ENCODE results near the gene GRIP2. TPM values are rescaled to one million over a fixed set of nuclear protein-coding genes. Genes with fewer than 3 reads are reported as not detected.

GRIP2 gene
- total RNA-seq, 2 experiments from 2014 or later, result not detected

DNA sequence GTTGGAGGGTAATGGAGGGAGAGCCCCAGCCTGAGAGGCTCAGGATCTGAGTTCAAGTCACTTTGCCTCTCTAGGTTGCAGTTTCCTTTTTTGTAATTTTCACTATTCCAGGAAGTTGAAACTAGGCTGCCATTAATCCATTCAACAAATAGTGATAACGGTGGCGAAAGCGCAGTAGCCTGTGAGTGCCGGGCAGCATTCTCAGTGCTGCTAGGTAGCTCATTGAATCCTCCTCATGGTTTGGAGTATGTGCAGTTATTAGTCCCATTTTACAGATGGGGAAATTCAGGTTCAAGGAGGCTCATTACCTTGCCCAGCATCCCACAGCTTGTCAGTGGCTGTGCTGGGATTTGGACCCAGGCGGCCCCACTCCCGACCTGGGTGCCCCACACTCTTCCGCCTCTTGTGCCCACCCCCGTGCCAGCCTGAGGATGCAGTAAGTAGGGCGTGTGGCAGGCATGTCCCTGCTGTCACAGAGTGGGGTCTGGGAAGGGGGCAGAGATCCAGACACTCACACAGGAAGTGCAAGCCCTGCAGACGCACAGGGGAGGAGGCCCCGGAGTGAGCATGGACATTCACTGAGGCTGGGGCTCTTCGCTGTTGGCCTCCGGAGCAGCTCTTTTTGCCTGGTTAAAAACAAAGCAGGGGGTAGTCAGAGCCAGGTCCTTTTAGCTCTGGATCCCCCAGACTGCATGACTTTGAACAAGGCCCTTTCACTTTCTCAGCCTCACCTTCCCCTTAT, 79.0 kb downstream of the GRIP2 start:
- Mint-ChIP-seq H3K4me1 (peaks cover 17% of the 10 kb centered on the region), H3K9me3 (no peaks in the 10 kb centered on the region), H3K27me3 (no peaks in the 10 kb centered on the region), H3K36me3 (peaks cover 14% of the 10 kb centered on the region), H3K4me3 (no peak overlapping the region), H3K27ac (peak overlapping the region; percentile 54)
- DNase-seq, result no peak

DNA sequence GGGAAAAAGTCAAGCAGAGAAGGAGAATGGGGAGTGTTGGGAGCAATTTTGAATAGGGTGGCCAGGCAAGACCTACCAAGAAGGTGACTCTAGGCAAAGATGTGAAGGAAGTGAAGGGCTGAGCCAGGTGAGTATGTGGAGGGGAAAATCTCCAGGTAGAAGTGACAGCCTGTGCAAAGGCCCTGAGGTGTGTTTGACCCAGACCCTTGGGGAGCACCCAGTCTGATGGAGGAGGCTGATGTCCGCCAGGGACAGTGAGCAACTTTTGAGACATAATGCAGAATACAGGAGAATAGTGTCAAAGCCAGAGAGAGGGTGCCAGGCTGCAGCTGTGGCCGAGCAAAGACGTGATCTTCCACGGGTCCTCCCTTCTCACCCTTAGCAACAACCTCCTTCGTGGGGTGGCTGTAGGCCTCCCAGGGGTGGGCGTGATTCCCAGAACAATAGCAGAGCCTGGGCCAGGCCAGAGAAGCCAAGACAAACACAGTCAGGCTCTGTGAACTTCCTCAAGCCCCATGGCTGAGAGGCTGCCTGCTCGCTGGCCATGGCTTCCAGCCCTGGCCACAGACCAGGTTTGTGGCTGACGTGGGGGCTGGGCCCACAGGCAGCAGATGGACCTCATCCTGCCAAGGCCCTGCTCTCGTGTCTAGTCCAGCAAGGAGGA, 79.7 kb downstream of the GRIP2 start:
- H3K36me3 Mint-ChIP-seq, result peaks cover 14% of the 10 kb centered on the region
- peak overlapping the region; percentile 28 for H3K27ac Mint-ChIP-seq
- peaks cover 17% of the 10 kb centered on the region for H3K4me1 Mint-ChIP-seq
- H3K4me3 Mint-ChIP-seq, result no peak overlapping the region
- H3K9me3 Mint-ChIP-seq, result no peaks in the 10 kb centered on the region
- no peak for DNase-seq
- no peaks in the 10 kb centered on the region for H3K27me3 Mint-ChIP-seq

GRCh38 chr3:14459787-14460186, 80.4 kb downstream of the GRIP2 start:
- DNase-seq, result no peak
- H3K27ac Mint-ChIP-seq, result peak overlapping the region; percentile 28

GRCh38 chr3:14459384-14459783, 80.8 kb downstream of the GRIP2 start:
- Mint-ChIP-seq H3K36me3 (peaks cover 14% of the 10 kb centered on the region), H3K4me1 (peaks cover 17% of the 10 kb centered on the region), H3K27me3 (no peaks in the 10 kb centered on the region), H3K4me3 (no peak overlapping the region), H3K27ac (no peak overlapping the region), H3K9me3 (no peaks in the 10 kb centered on the region)
- no peak for DNase-seq

More at GRCh38 chr3:14459787-14460186, 80.4 kb downstream of the GRIP2 start:
- Mint-ChIP-seq H3K27me3 (no peaks in the 10 kb centered on the region), H3K4me1 (peaks cover 17% of the 10 kb centered on the region), H3K9me3 (no peaks in the 10 kb centered on the region), H3K4me3 (no peak overlapping the region), H3K36me3 (peaks cover 14% of the 10 kb centered on the region)

DNA sequence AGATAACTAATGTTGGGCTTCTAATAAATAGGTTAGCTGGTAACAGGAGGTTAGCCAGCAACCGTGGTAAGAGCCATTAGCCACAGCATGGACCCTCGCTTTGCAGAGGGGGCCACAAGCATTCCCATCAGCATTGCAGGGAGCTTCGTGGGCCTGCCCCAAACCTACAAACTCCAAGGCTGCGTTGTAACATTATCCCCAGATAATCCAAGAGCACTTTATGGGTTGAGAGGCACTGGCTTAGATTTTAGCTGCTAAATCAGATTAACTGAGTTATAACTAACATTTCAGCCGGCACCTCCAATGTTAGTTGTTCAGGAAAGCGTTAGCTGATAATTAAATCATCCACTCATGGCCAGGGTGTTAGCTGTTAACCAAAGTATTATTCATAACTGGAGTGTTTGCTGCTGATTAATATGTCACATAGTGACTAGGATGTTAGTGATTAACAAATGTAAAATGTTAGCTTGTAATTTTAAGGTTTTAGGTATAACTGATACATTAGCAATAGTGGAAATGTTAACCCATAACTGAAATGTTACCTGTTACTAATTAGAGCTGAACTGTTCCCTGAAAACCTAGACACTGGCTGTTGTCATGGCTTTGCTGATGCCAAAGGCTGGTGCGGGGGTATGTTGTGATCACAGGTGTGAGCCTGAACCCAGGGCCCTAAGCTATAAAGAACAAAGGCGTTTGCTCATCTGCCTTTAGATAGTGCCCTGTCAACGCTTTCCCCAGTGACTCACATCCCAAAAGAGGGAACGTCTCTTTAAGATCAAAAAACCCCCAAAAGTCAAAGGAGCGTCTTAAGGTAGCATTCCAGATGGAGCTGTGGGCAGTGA, 81.5 kb downstream of the GRIP2 start:
- DNase-seq, result no peak

DNA sequence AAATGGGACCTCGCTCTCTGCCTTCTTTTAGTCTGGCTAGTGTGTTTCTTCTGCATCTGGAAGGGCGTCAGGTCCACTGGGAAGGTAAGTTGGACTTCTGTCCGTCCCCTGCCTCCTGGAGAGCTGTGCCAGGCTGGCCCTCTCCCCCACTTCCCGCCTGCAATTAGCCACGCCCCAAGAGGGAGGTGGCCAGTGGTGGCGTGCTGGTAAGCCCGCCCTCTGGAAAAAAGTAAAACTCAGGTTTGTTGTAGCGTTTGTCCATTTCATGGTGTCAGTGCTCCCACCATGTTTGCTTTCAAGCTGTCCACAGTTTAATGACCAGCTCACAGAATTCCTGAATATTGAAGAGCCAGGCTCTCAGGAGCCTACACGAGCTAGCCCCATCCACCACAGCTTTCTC, 82.1 kb downstream of the GRIP2 start:
- Mint-ChIP-seq H3K4me1 (peaks cover 17% of the 10 kb centered on the region), H3K9me3 (no peaks in the 10 kb centered on the region), H3K4me3 (no peak overlapping the region), H3K36me3 (peaks cover 14% of the 10 kb centered on the region), H3K27me3 (no peaks in the 10 kb centered on the region), H3K27ac (no peak overlapping the region)
- DNase-seq, result no peak

More for the DNA sequence above, 81.5 kb downstream of the GRIP2 start:
- no peak overlapping the region for H3K4me3 Mint-ChIP-seq
- H3K36me3 Mint-ChIP-seq, result peaks cover 14% of the 10 kb centered on the region
- no peaks in the 10 kb centered on the region for H3K9me3 Mint-ChIP-seq
- H3K4me1 Mint-ChIP-seq, result peaks cover 17% of the 10 kb centered on the region
- no peaks in the 10 kb centered on the region for H3K27me3 Mint-ChIP-seq
- H3K27ac Mint-ChIP-seq, result no peak overlapping the region

GRCh38 chr3:14457481-14457880, 82.7 kb downstream of the GRIP2 start:
- Mint-ChIP-seq H3K27ac (no peak overlapping the region), H3K27me3 (no peaks in the 10 kb centered on the region), H3K9me3 (no peaks in the 10 kb centered on the region), H3K36me3 (peaks cover 12% of the 10 kb centered on the region), H3K4me3 (no peak overlapping the region), H3K4me1 (peaks cover 12% of the 10 kb centered on the region)
- no peak for DNase-seq

DNA sequence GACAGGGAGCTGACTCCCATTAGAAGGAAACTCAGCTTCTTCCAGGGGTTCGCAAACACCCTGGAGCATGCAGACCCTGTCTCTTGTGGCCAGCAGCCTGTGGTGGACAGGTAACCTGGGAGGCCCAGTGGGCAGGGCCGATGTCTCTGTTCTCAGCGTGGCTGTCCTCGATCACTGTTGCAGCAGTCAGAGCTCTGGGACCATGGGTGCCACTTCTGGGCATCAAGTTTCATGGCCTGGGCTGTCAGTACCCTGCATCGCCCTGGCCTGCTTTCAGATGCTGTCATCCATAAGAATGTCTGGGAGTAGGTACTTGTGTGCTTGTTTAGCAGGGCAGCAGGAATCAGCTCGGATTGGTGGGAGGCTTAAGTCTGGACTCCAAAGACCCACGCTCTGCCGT, 83.3 kb downstream of the GRIP2 start:
- H3K27me3 Mint-ChIP-seq, result no peaks in the 10 kb centered on the region
- no peak for DNase-seq
- H3K27ac Mint-ChIP-seq, result no peak overlapping the region
- H3K9me3 Mint-ChIP-seq, result no peaks in the 10 kb centered on the region
- H3K4me1 Mint-ChIP-seq, result peaks cover 8% of the 10 kb centered on the region
- no peak overlapping the region for H3K4me3 Mint-ChIP-seq
- H3K36me3 Mint-ChIP-seq, result peaks cover 12% of the 10 kb centered on the region

GRCh38 chr3:14455571-14456317, 84.4 kb downstream of the GRIP2 start:
- peaks cover 7% of the 10 kb centered on the region for H3K4me1 Mint-ChIP-seq
- no peaks in the 10 kb centered on the region for H3K9me3 Mint-ChIP-seq
- no peak overlapping the region for H3K4me3 Mint-ChIP-seq
- no peak for DNase-seq
- no peaks in the 10 kb centered on the region for H3K27me3 Mint-ChIP-seq
- H3K27ac Mint-ChIP-seq, result no peak overlapping the region
- H3K36me3 Mint-ChIP-seq, result peaks cover 12% of the 10 kb centered on the region

- Mint-ChIP-seq H3K4me3 (no peak overlapping the region), H3K27me3 (no peaks in the 10 kb centered on the region), H3K27ac (no peak overlapping the region), H3K4me1 (no peaks in the 10 kb centered on the region), H3K9me3 (no peaks in the 10 kb centered on the region), H3K36me3 (peaks cover 3% of the 10 kb centered on the region)
- no peak for DNase-seq
Observed at GRCh38 chr3:14454639-14455310, 85.4 kb downstream of the GRIP2 start.

GRCh38 chr3:14453876-14454638, 86.1 kb downstream of the GRIP2 start:
- H3K4me1 Mint-ChIP-seq, result no peaks in the 10 kb centered on the region
- H3K9me3 Mint-ChIP-seq, result no peaks in the 10 kb centered on the region
- peak overlapping the region; percentile 68 for H3K27ac Mint-ChIP-seq
- no peaks in the 10 kb centered on the region for H3K27me3 Mint-ChIP-seq
- H3K36me3 Mint-ChIP-seq, result peaks cover 3% of the 10 kb centered on the region
- DNase-seq, result no peak
- no peak overlapping the region for H3K4me3 Mint-ChIP-seq

GRCh38 chr3:14452740-14453710, 87.1 kb downstream of the GRIP2 start:
- no peaks in the 10 kb centered on the region for H3K4me1 Mint-ChIP-seq
- H3K36me3 Mint-ChIP-seq, result peaks cover 10% of the 10 kb centered on the region
- no peak overlapping the region for H3K27ac Mint-ChIP-seq
- no peak overlapping the region for H3K4me3 Mint-ChIP-seq
- no peaks in the 10 kb centered on the region for H3K27me3 Mint-ChIP-seq
- no peaks in the 10 kb centered on the region for H3K9me3 Mint-ChIP-seq
- no peak for DNase-seq
